HepG2 (cell line): Measurements from ENCODE around the gene PAQR5. TPM values are rescaled to one million over a fixed set of nuclear protein-coding genes. Genes with fewer than 3 reads are reported as not detected.

Source experiments
- ATAD3A ChIP-seq: sonication (generic); formaldehyde crosslinking; IDR thresholded peaks from 2 replicates; pipeline ENCODE4 v1.4.0; 2020; ENCODE audit warnings: missing genetic modification reagents
- CREB1 ChIP-seq, 2 experiments: fragments of 450-650 bp in 1 of 2; IDR thresholded peaks; 2 replicates each; pipeline ENCODE4 v1.6.1; 2016 to 2017; ENCODE audit warnings: control low read depth in 1 of 2, mild to moderate bottlenecking in 1 of 2, missing compliant biosample characterization in 1 of 2, missing genetic modification characterization in 1 of 2
- CSRNP2 ChIP-seq: sonication (generic); formaldehyde crosslinking; conservative IDR thresholded peaks from 2 replicates; pipeline ENCODE4 v1.8.0; 2022; ENCODE audit warnings: low read depth, missing genetic modification reagents
- ELF1 ChIP-seq: sonication (generic); formaldehyde crosslinking; IDR thresholded peaks from 2 replicates; pipeline ENCODE4 v1.4.0; 2020; ENCODE audit warnings: missing genetic modification reagents
- FOXP1 ChIP-seq, 2 experiments: fragments of 450-650 bp in 1 of 2; IDR thresholded peaks; 2 replicates each; pipeline ENCODE4 v1.6.1; 2017 to 2018; ENCODE audit warnings: antibody characterized with exemption in 1 of 2
- HDAC2 ChIP-seq: sonication (generic); formaldehyde crosslinking; IDR thresholded peaks from 2 replicates; pipeline ENCODE4 v1.4.0; 2020; ENCODE audit warnings: missing genetic modification reagents
- HMGXB3 ChIP-seq: sonication (generic); formaldehyde crosslinking; IDR thresholded peaks from 2 replicates; pipeline ENCODE4 v1.4.0; 2020; ENCODE audit warnings: missing genetic modification reagents, borderline replicate concordance
- IKZF4 ChIP-seq: sonication (generic); formaldehyde crosslinking; IDR thresholded peaks from 2 replicates; pipeline ENCODE4 v1.5.1; 2020; ENCODE audit warnings: borderline replicate concordance, mild to moderate bottlenecking, low read depth, missing genetic modification reagents; ENCODE audit errors: not compliant biosample characterization
- KDM3A ChIP-seq: IDR thresholded peaks from 2 replicates; pipeline ENCODE4 v1.6.1; 2018; ENCODE audit warnings: low read depth, missing compliant biosample characterization
- POGZ ChIP-seq: sonication (generic); formaldehyde crosslinking; IDR thresholded peaks from 2 replicates; pipeline ENCODE4 v1.4.0; 2020; ENCODE audit warnings: mild to moderate bottlenecking, missing genetic modification reagents
- SMARCE1 ChIP-seq: fragments of 450-650 bp; IDR thresholded peaks from 2 replicates; pipeline ENCODE4 v1.6.1; 2017; ENCODE audit warnings: borderline replicate concordance
- SRSF1 ChIP-seq: fragments of 200-400 bp; formaldehyde crosslinking; optimal IDR thresholded peaks from 2 replicates; pipeline ENCODE3; 2017; ENCODE audit warnings: mild to moderate bottlenecking, low read depth, low read length, moderate library complexity
- ZNF10 ChIP-seq: sonication (generic); formaldehyde crosslinking; IDR thresholded peaks from 2 replicates; pipeline ENCODE4 v1.4.0; 2020; ENCODE audit warnings: mild to moderate bottlenecking, low read depth, missing genetic modification reagents, borderline replicate concordance
- ZNF101 ChIP-seq: sonication (generic); formaldehyde crosslinking; IDR thresholded peaks from 2 replicates; pipeline ENCODE4 v1.4.0; 2020; ENCODE audit warnings: mild to moderate bottlenecking, low read depth, missing genetic modification reagents, borderline replicate concordance
- ZNF124 ChIP-seq: sonication (generic); formaldehyde crosslinking; IDR thresholded peaks from 2 replicates; pipeline ENCODE4 v1.4.0; 2020; ENCODE audit warnings: missing genetic modification reagents
- ZNF333 ChIP-seq: sonication (generic); formaldehyde crosslinking; IDR thresholded peaks from 2 replicates; pipeline ENCODE4 v1.4.0; 2020; ENCODE audit warnings: mild to moderate bottlenecking, missing genetic modification reagents, borderline replicate concordance
- ZNF512B ChIP-seq: sonication (generic); formaldehyde crosslinking; IDR thresholded peaks from 2 replicates; pipeline ENCODE4 v1.5.1; 2020; ENCODE audit warnings: missing genetic modification reagents, mild to moderate bottlenecking, borderline replicate concordance
- ZNF569 ChIP-seq: sonication (generic); formaldehyde crosslinking; IDR thresholded peaks from 2 replicates; pipeline ENCODE4 v1.5.0; 2020; ENCODE audit warnings: mild to moderate bottlenecking, missing genetic modification reagents, moderate library complexity, borderline replicate concordance
- ZNF784 ChIP-seq: sonication (generic); formaldehyde crosslinking; IDR thresholded peaks from 2 replicates; pipeline ENCODE4 v1.5.1; 2020; ENCODE audit warnings: missing genetic modification reagents, mild to moderate bottlenecking, borderline replicate concordance
- polyA plus RNA-seq, 8 experiments: library from polyadenylated mRNA; depleted of rRNA in 3 of 8; stranded (reverse) in 7 of 8; unstranded in 1 of 8; fragments of >200 nt; fragmentation: Illumina TruSeq in 4 of 8; extraction: Trizol in 4 of 8; gene quantifications; 2 replicates each; pipeline versions ENCODE4 v1.2.1 to v1.2.3, GENCODE V29; 2011 to 2016; ENCODE audit warnings: low read depth in 4 of 8, missing spikeins in 1 of 8, mixed read lengths in 1 of 8; ENCODE audit not compliant: insufficient read depth in 1 of 8
- total RNA-seq, 5 experiments: library from RNA; depleted of rRNA; stranded (reverse); fragments of >200 nt; fragmentation: Illumina TruSeq; extraction: Trizol; gene quantifications; 2 replicates each; pipeline ENCODE4 v1.2.3, GENCODE V29; 2016; ENCODE audit warnings: low read depth in 1 of 5

The PAQR5 gene
- total and polyA plus RNA-seq, 2 of the 13 experiments (the other 11 are each of a cell fraction or from before 2014, with no cell fraction given), result 0.53 to 1.3 TPM

- TF ChIP-seq HMGXB3 (CRISPR knock-in tag) (no peak), CREB1 (IDR thresholded peaks at IDR 0.05) (no peak), CREB1 (CRISPR knock-in tag; IDR thresholded peaks at IDR 0.05) (no peak), CSRNP2 (CRISPR knock-in tag) (no peak), ZNF784 (CRISPR knock-in tag) (no peak), ATAD3A (CRISPR knock-in tag) (no peak), ELF1 (0 out of 2 replicates have a peak, but pooled peaks have one; percentile 30), HDAC2 (no peak), ZNF10 (CRISPR knock-in tag) (no peak), ZNF124 (no peak), ZNF101 (CRISPR knock-in tag) (no peak), ZNF512B (CRISPR knock-in tag) (no peak), FOXP1 (IDR thresholded peaks at IDR 0.05) (no peak), FOXP1 (CRISPR knock-in tag; IDR thresholded peaks at IDR 0.05) (peak; percentile 36; the same call in 1 of the 2 replicates), KDM3A (CRISPR knock-in tag) (no peak), ZNF333 (CRISPR knock-in tag) (no peak), IKZF4 (CRISPR knock-in tag) (no peak), POGZ (peak; percentile 62; the same call in 1 of the 2 replicates), SRSF1 (no peak), ZNF569 (no peak), SMARCE1 (no peak)
Observed at GRCh38 chr15:69305204-69305931, 6.7 kb downstream of the PAQR5 start (continued).
